ENCODE measurements around the gene ZNF594. TPM values are rescaled to one million over a fixed set of nuclear protein-coding genes. Genes with fewer than 3 reads are reported as not detected.

ZNF594 gene
- total RNA-seq, 1 experiment from 2014 or later, result 12.5 TPM

- H3K27ac ChIP-seq (ENCODE audit: insufficient read length, low read depth, low read length), result no peak overlapping the region
- H2BK20ac ChIP-seq (ENCODE audit: low read depth, low read length, poor library complexity, severe bottlenecking), result no peak overlapping the region
- Mint-ChIP-seq H3K27me3 (ENCODE audit: low read depth) (peaks cover 2% of the 10 kb centered on the region), H3K4me1 (no peaks in the 10 kb centered on the region), H3K4me3 (no peak overlapping the region), H3K27ac (no peak overlapping the region), H3K36me3 (ENCODE audit: insufficient read depth in 1 of 3, low read depth in 3 of 3) (no peaks in the 10 kb centered on the region; a peak in 1 of 7 replicates), H3K9me3 (no peaks in the 10 kb centered on the region)
- H3K79me2 ChIP-seq (ENCODE audit: insufficient read depth, low read length), result no peaks in the 10 kb centered on the region
- DNase-seq, result no peak
- no peak overlapping the region for H2AFZ ChIP-seq (ENCODE audit: low read length)
- TF ChIP-seq, protein P1, sequence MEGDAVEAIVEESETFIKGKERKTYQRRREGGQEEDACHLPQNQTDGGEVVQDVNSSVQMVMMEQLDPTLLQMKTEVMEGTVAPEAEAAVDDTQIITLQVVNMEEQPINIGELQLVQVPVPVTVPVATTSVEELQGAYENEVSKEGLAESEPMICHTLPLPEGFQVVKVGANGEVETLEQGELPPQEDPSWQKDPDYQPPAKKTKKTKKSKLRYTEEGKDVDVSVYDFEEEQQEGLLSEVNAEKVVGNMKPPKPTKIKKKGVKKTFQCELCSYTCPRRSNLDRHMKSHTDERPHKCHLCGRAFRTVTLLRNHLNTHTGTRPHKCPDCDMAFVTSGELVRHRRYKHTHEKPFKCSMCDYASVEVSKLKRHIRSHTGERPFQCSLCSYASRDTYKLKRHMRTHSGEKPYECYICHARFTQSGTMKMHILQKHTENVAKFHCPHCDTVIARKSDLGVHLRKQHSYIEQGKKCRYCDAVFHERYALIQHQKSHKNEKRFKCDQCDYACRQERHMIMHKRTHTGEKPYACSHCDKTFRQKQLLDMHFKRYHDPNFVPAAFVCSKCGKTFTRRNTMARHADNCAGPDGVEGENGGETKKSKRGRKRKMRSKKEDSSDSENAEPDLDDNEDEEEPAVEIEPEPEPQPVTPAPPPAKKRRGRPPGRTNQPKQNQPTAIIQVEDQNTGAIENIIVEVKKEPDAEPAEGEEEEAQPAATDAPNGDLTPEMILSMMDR (conservative IDR thresholded peaks at IDR 0.05), result no peak
- WGBS (ENCODE audit: extremely low coverage, insufficient read length, low lambda C conversion rate), result no CpG with 5 or more reads among the region's 5 CpGs
- no peaks in the 10 kb centered on the region for H3K27me3 ChIP-seq (ENCODE audit: insufficient read depth, low read length)
- no peak overlapping the region for H2BK120ac ChIP-seq (ENCODE audit: low read depth, low read length, poor library complexity, severe bottlenecking)
- H2BK5ac ChIP-seq (ENCODE audit: insufficient read length, low read length), result no peak overlapping the region
- H3T11ph ChIP-seq (ENCODE audit: low read length), result no peak overlapping the region
- H4K8ac ChIP-seq (replicated peaks; ENCODE audit: insufficient read length, low read depth, low read length), result no peak overlapping the region
- H2BK12ac ChIP-seq (ENCODE audit: insufficient read length, low read depth, low read length), result no peak overlapping the region
- no peak overlapping the region for H4K91ac ChIP-seq (ENCODE audit: insufficient read length, low read depth, low read length)
- no peak overlapping the region for H3K56ac ChIP-seq (ENCODE audit: insufficient read length, low read depth, low read length)
- H3K18ac ChIP-seq (ENCODE audit: insufficient read length, low read depth, low read length), result no peak overlapping the region
- no peaks in the 10 kb centered on the region for H3K9me3 ChIP-seq (ENCODE audit: control insufficient read depth, low read depth, low read length)
- no peaks in the 10 kb centered on the region for H3K23me2 ChIP-seq (ENCODE audit: insufficient read length, low read depth, low read length, poor library complexity, severe bottlenecking)
- no peak overlapping the region for H4K5ac ChIP-seq (ENCODE audit: insufficient read length, low read depth, low read length)
- H3K9ac ChIP-seq (ENCODE audit: extremely low read depth, insufficient read length, low read length), result no peak overlapping the region
- H3K79me1 ChIP-seq (ENCODE audit: insufficient read depth, low read depth, low read length, poor library complexity, severe bottlenecking), result no peaks in the 10 kb centered on the region
- H3K14ac ChIP-seq (ENCODE audit: insufficient read depth, low read length), result no peak overlapping the region
- H2AK5ac ChIP-seq (ENCODE audit: insufficient read length, low read length), result no peak overlapping the region
- no peak overlapping the region for H3K23ac ChIP-seq (ENCODE audit: insufficient read length, low read depth, low read length)
- H3K4ac ChIP-seq (ENCODE audit: low read depth, low read length), result no peak overlapping the region
- H3K4me1 ChIP-seq (ENCODE audit: insufficient read depth, low read length), result no peaks in the 10 kb centered on the region
- no peaks in the 10 kb centered on the region for H4K20me1 ChIP-seq (ENCODE audit: control insufficient read depth, insufficient read depth, insufficient read length)
- H3K4me2 ChIP-seq (ENCODE audit: insufficient read depth, insufficient read length, low read length), result no peak overlapping the region
- no peak overlapping the region for H2BK15ac ChIP-seq (ENCODE audit: low read depth, low read length)
Observed at GRCh38 chr17:5210091-5210490, 18.4 kb upstream of the ZNF594 start.

Data from H9 (cell line).